BJ (cell line): ENCODE measurements around the gene SHOC2. TPM values are rescaled to one million over a fixed set of nuclear protein-coding genes. Genes with fewer than 3 reads are reported as not detected.

ENCODE experiments used
- CTCF ChIA-PET: fragments of 350-600 bp; formaldehyde crosslinking; extraction: SDS; loops from one replicate; lab custom pipeline; 2021; ENCODE audit warnings: antibody characterized with exemption, inconsistent platforms; lab: Yijun Ruan, JAX
- POLR2A ChIA-PET: fragments of 300-600 bp; sonication (Branson Sonifier 250); formaldehyde crosslinking; extraction: SDS; loops from one replicate; lab custom pipeline; 2021; ENCODE audit warnings: antibody characterized with exemption; lab: Charles Lee
- DNase-seq: peaks from one replicate; pipeline ENCODE4 v3.0.0-alpha.2; 2011; ENCODE audit warnings: low read depth
- H3K27me3 ChIP-seq: 2 replicates; pipeline ENCODE4 v1.6.0; 2011; ENCODE audit warnings: low read length; ENCODE audit not compliant: control insufficient read depth, insufficient read depth
- H3K36me3 ChIP-seq: 2 replicates; pipeline ENCODE4 v1.5.1; 2011; ENCODE audit warnings: low read length; ENCODE audit not compliant: control insufficient read depth, insufficient read depth
- H3K4me3 ChIP-seq: 2 replicates; pipeline ENCODE4 v1.5.1; 2011; ENCODE audit warnings: low read depth, mild to moderate bottlenecking, control low read depth, low read length
- CTCF ChIP-seq: IDR thresholded peaks from 2 replicates; pipeline ENCODE4 v1.5.1; 2011; ENCODE audit warnings: low read depth, mild to moderate bottlenecking, control low read depth, inconsistent platforms, low read length, moderate library complexity; ENCODE audit not compliant: insufficient read depth
- polyA plus RNA-seq: library from polyadenylated mRNA; depleted of rRNA; stranded (reverse); fragments of >200 nt; gene quantifications from 2 replicates; pipeline ENCODE4 v1.2.3, GENCODE V29; 2011

The SHOC2 gene
- polyA plus RNA-seq, 1 experiment: 14.7 TPM

- POLR2A ChIA-PET: no interaction called here
- no peak overlapping the region for H3K4me3 ChIP-seq
- no peaks in the 10 kb centered on the region for H3K27me3 ChIP-seq
- H3K36me3 ChIP-seq: no peaks in the 10 kb centered on the region
- no peak for DNase-seq
- TF ChIP-seq CTCF: no peak
- CTCF ChIA-PET: interaction anchor here (0.6 kb wide), 1 partner anchor 55 kb away, joined by 3 read pairs; no protein-coding TSS in a partner anchor
These were observed 54.0 kb downstream of the SHOC2 start for GRCh38 chr10:110973400-110973799.

- POLR2A ChIA-PET: no interaction called here
These were observed 57.2 kb downstream of the SHOC2 start for GRCh38 chr10:110976577-110976976.

GRCh38 chr10:110977662-110978061 lies 58.3 kb downstream of the SHOC2 start:
- Histone ChIP-seq H3K36me3 (no peaks in the 10 kb centered on the region), H3K27me3 (no peaks in the 10 kb centered on the region), H3K4me3 (no peak overlapping the region)
- no peak for TF ChIP-seq CTCF
- no peak for DNase-seq
- POLR2A ChIA-PET: no interaction called here
- CTCF ChIA-PET: interaction anchor here (0.7 kb wide), 1 partner anchor 18 kb away, joined by 3 read pairs; no protein-coding TSS in a partner anchor

More at GRCh38 chr10:110976577-110976976, 57.2 kb downstream of the SHOC2 start:
- TF ChIP-seq CTCF: no peak
- Histone ChIP-seq H3K4me3 (no peak overlapping the region), H3K36me3 (no peaks in the 10 kb centered on the region), H3K27me3 (no peaks in the 10 kb centered on the region)
- DNase-seq: no peak
- CTCF ChIA-PET: no interaction called here

- no peak for TF ChIP-seq CTCF
- H3K36me3 ChIP-seq: no peaks in the 10 kb centered on the region
- CTCF ChIA-PET: no interaction called here
- no peaks in the 10 kb centered on the region for H3K27me3 ChIP-seq
- no peak overlapping the region for H3K4me3 ChIP-seq
- no peak for DNase-seq
- POLR2A ChIA-PET: no interaction called here
These were observed 58.8 kb downstream of the SHOC2 start for GRCh38 chr10:110978204-110978603.

GRCh38 chr10:110979611-110980010 lies 60.2 kb downstream of the SHOC2 start:
- TF ChIP-seq CTCF: no peak
- POLR2A ChIA-PET: no interaction called here
- no peak for DNase-seq

More at GRCh38 chr10:110979611-110980010, 60.2 kb downstream of the SHOC2 start:
- H3K4me3 ChIP-seq: no peak overlapping the region
- CTCF ChIA-PET: no interaction called here
- no peaks in the 10 kb centered on the region for H3K36me3 ChIP-seq
- H3K27me3 ChIP-seq: no peaks in the 10 kb centered on the region
